GM19099 (cell line): ENCODE results near the gene MMD2.

Source experiments
- POLR2A ChIP-seq: IDR thresholded peaks from 3 replicates; pipeline ENCODE4 v1.6.1; 2011; ENCODE audit warnings: low read depth; ENCODE audit not compliant: insufficient read length; ENCODE audit errors: extremely low read depth

The MMD2 gene

GRCh38 chr7:4861673-4862072, 97.3 kb downstream of the MMD2 start, which contains the start of gene PAPOLB:
TSS of gene PAPOLB (minus strand) at chr7:4862030. CDS start at chr7:4861810, 220 bp downstream.
- TF ChIP-seq POLR2A = peak; percentile 37

GRCh38 chr7:4861227-4861626, 97.8 kb downstream of the MMD2 start:
- TF ChIP-seq POLR2A = no peak

- no peak for TF ChIP-seq POLR2A
Observed at GRCh38 chr7:4857189-4857588, 101.8 kb downstream of the MMD2 start.

GRCh38 chr7:4856336-4857057, 102.5 kb downstream of the MMD2 start:
- no peak for TF ChIP-seq POLR2A
